ENCODE results near the gene RAVER1.

Gene RAVER1

DNA sequence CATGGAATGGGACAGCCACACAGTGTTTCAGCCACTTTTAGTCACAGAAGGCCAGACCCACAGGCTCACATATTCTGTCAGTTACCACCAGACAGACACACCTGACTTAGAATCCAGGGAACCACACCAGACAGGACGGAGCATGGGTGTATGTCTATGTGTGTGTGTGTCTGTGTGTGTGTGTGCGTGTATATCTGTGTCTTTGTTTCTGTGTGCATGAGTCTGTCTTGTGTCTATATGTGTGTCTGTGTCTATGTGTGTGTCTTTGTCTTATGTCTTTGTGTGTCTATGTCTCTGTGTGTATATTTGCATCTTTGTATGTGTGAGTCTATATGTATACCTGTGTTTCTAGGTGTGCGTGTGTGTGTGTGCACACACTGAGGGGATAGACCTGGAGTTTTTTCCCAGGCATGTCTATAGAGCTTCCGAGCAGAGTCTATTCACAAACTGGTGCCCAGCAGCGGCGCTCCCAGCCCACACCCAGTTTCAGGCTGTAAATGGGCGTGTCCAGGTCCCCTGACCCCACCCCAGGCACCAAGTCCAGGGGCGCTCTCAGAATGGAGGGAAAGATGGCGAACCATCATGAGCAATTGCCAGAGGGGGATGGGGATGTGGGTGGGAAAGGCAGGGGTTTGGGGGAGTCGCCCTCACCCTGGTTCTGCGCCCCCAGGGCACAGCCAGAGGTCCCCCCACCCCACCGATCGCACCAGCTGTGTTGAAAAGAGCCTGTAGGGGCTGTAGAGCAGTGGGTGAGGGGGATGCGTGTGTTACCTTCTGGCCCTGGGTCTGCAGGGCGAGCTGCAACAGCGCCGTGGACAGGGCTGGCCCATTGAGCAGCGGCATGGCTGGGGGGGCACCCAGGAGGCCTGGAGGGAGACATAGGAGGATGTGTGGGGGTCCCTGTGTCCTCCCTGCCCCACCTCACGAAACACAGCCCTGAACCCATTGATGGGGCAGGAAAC lies 11.2 kb downstream of the RAVER1 start (continued):
- TF ChIP-seq ZNF777 (tag by site-specific recombination; IDR thresholded peaks at IDR 0.05; ENCODE audit: borderline replicate concordance): no peak
- no peak for TF ChIP-seq ZNF521 (tag by site-specific recombination; IDR thresholded peaks at IDR 0.05)
- TF ChIP-seq ZNF660 (tag by site-specific recombination; IDR thresholded peaks at IDR 0.05): no peak
- TF ChIP-seq ZNF132 (tag by site-specific recombination; IDR thresholded peaks at IDR 0.05; ENCODE audit: borderline replicate concordance): no peak
- TF ChIP-seq ZNF518A (tag by site-specific recombination; conservative IDR thresholded peaks at IDR 0.05; ENCODE audit: low read depth): no peak
- TF ChIP-seq ZBTB44 (tag by site-specific recombination; IDR thresholded peaks at IDR 0.05): no peak
- no peak for TF ChIP-seq ZNF239 (tag by site-specific recombination; IDR thresholded peaks at IDR 0.05)
- no peak for TF ChIP-seq PRDM1 (tag by site-specific recombination; IDR thresholded peaks at IDR 0.05)
- no peak for TF ChIP-seq ZNF704 (tag by site-specific recombination; IDR thresholded peaks at IDR 0.05)
- no peak for TF ChIP-seq ZNF26 (tag by site-specific recombination; IDR thresholded peaks at IDR 0.05)
- no peak for TF ChIP-seq ZIC2 (tag by site-specific recombination; IDR thresholded peaks at IDR 0.05)
- TF ChIP-seq KLF1 (tag by site-specific recombination; IDR thresholded peaks at IDR 0.05): peak; percentile 66; the same call in 1 of the 2 replicates
- TF ChIP-seq ZNF623 (tag by site-specific recombination; IDR thresholded peaks at IDR 0.05): no peak
- no peak for TF ChIP-seq PRDM4 (tag by site-specific recombination; IDR thresholded peaks at IDR 0.05)
- no peak for TF ChIP-seq ZNF610 (tag by site-specific recombination; IDR thresholded peaks at IDR 0.05; ENCODE audit: borderline replicate concordance)
- TF ChIP-seq ZNF37A (tag by site-specific recombination; IDR thresholded peaks at IDR 0.05): no peak
- no peak for TF ChIP-seq ZNF580 (tag by site-specific recombination; IDR thresholded peaks at IDR 0.05)
- TF ChIP-seq ZXDB (tag by site-specific recombination; IDR thresholded peaks at IDR 0.05): no peak
- TF ChIP-seq KLF8 (tag by site-specific recombination; IDR thresholded peaks at IDR 0.05): peak; percentile 56; the same call in 1 of the 2 replicates
- no peak for TF ChIP-seq SP2 (tag by site-specific recombination; IDR thresholded peaks at IDR 0.05)
- TF ChIP-seq ZFP69B (tag by site-specific recombination; IDR thresholded peaks at IDR 0.05): no peak
- TF ChIP-seq, protein P1, sequence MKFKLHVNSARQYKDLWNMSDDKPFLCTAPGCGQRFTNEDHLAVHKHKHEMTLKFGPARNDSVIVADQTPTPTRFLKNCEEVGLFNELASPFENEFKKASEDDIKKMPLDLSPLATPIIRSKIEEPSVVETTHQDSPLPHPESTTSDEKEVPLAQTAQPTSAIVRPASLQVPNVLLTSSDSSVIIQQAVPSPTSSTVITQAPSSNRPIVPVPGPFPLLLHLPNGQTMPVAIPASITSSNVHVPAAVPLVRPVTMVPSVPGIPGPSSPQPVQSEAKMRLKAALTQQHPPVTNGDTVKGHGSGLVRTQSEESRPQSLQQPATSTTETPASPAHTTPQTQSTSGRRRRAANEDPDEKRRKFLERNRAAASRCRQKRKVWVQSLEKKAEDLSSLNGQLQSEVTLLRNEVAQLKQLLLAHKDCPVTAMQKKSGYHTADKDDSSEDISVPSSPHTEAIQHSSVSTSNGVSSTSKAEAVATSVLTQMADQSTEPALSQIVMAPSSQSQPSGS (tag by site-specific recombination; IDR thresholded peaks at IDR 0.05; ENCODE audit: low read depth): no peak
- no peak for TF ChIP-seq ZNF48 (tag by site-specific recombination; IDR thresholded peaks at IDR 0.05)
- TF ChIP-seq ZNF629 (tag by site-specific recombination; IDR thresholded peaks at IDR 0.05): no peak
- no peak for TF ChIP-seq ZNF311 (tag by site-specific recombination; IDR thresholded peaks at IDR 0.05; ENCODE audit: borderline replicate concordance)
- no peak for TF ChIP-seq REPIN1 (tag by site-specific recombination; IDR thresholded peaks at IDR 0.05; ENCODE audit: low read depth)

All from HEK293 (cell line).